Measurements from ENCODE around the gene TACR1.

- no peak for TF ChIP-seq CTCF (IDR thresholded peaks at IDR 0.05)
- no peak for TF ChIP-seq POLR2A (IDR thresholded peaks at IDR 0.05)
Observed at GRCh38 chr2:75068546-75068945, 130.8 kb downstream of the TACR1 start.
